Measurements from ENCODE around the gene KRT7.

KRT7 gene

DNA sequence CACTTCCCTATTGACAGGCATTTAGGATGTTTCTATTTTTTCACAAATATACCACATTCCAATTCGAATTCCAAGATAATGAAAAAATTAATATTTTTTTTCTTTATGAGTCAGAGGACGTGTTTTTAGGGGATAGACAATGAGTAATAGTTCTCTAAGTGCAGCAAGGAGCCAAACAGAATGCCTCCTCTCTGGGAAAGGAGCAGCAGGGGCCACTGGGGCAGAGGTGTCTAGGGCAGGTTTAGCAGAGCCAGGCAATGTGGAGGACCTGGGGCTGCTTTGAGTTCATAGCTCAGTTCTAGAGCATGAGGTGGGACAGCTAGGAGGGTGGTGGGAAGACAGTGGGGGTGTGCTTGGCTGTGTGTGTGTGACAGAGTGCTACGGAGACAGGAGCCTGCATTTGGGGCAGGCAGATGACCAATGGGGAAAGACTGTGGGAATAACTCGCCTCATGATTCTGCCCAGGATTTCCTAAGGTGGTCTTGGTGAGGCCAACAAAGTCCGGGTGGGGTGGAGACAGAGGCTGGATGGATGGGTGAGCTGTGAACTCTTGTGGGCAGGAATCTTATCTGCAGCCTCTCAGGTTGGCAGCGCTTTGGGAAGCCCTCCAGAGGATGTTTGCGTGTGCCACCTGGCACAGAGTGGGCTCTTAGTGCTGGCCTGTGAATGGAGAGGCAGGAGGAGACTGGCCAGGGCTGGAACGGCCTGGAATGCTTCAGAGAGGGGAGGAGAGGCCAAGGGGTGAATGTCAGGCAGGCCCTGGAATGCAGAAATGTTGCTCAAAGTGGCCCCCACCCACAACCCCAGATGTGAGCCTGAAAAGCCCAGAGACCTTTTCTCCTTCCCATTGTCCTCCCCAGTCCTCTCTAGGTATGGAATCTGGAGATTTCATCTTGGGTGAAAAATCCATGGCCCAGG lies 2.4 kb upstream of the KRT7 start:
- Histone ChIP-seq H3K36me3 (ENCODE audit: control insufficient read depth, low read length) (no peaks in the 10 kb centered on the region), H4K20me1 (ENCODE audit: control insufficient read depth, insufficient read depth, low read depth, low read length) (no peaks in the 10 kb centered on the region), H3K27ac (ENCODE audit: low read depth, low read length) (no peak overlapping the region), H3K4me3 (ENCODE audit: low read length) (no peak overlapping the region), H3K9me3 (ENCODE audit: control insufficient read depth, insufficient read depth, low read length) (no peaks in the 10 kb centered on the region), H3K4me2 (ENCODE audit: low read length) (no peak overlapping the region), H3K27me3 (ENCODE audit: control insufficient read depth, low read length) (no peaks in the 10 kb centered on the region; the same call in none of the 2 replicates), H3F3A (ENCODE audit: control insufficient read depth, insufficient read depth) (no peaks in the 10 kb centered on the region), H3K79me2 (ENCODE audit: control insufficient read depth, low read length) (no peaks in the 10 kb centered on the region), H3K9me2 (replicated peaks; ENCODE audit: control insufficient read depth, low read length) (no peaks in the 10 kb centered on the region), H3K4me1 (ENCODE audit: control insufficient read depth, low read length) (no peaks in the 10 kb centered on the region)
- no peak for TF ChIP-seq CTCF (IDR thresholded peaks at IDR 0.05; ENCODE audit: low read depth, low read length, poor library complexity, severe bottlenecking)
- TF ChIP-seq EZH2phosphoT487 (IDR thresholded peaks at IDR 0.05; ENCODE audit: borderline replicate concordance, low read length): no peak

- Histone ChIP-seq H3K4me3 (ENCODE audit: low read length) (no peak overlapping the region), H3K27me3 (ENCODE audit: control insufficient read depth, low read length) (no peaks in the 10 kb centered on the region; the same call in none of the 2 replicates), H3K4me2 (ENCODE audit: low read length) (no peak overlapping the region), H4K20me1 (ENCODE audit: control insufficient read depth, insufficient read depth, low read depth, low read length) (no peaks in the 10 kb centered on the region), H3K79me2 (ENCODE audit: control insufficient read depth, low read length) (no peaks in the 10 kb centered on the region), H3K9me3 (ENCODE audit: control insufficient read depth, insufficient read depth, low read length) (no peaks in the 10 kb centered on the region), H3F3A (ENCODE audit: control insufficient read depth, insufficient read depth) (no peaks in the 10 kb centered on the region), H3K27ac (ENCODE audit: low read depth, low read length) (no peak overlapping the region), H3K36me3 (ENCODE audit: control insufficient read depth, low read length) (no peaks in the 10 kb centered on the region), H3K9me2 (replicated peaks; ENCODE audit: control insufficient read depth, low read length) (no peaks in the 10 kb centered on the region), H3K4me1 (ENCODE audit: control insufficient read depth, low read length) (no peaks in the 10 kb centered on the region)
- TF ChIP-seq CTCF (IDR thresholded peaks at IDR 0.05; ENCODE audit: low read depth, low read length, poor library complexity, severe bottlenecking) (no peak), EZH2phosphoT487 (IDR thresholded peaks at IDR 0.05; ENCODE audit: borderline replicate concordance, low read length) (no peak)
These were observed 1.5 kb upstream of the KRT7 start for GRCh38 chr12:52231305-52232202.

- Histone ChIP-seq H3K9me3 (ENCODE audit: control insufficient read depth, insufficient read depth, low read length) (no peaks in the 10 kb centered on the region), H3F3A (ENCODE audit: control insufficient read depth, insufficient read depth) (no peaks in the 10 kb centered on the region), H3K9me2 (replicated peaks; ENCODE audit: control insufficient read depth, low read length) (no peaks in the 10 kb centered on the region), H3K36me3 (ENCODE audit: control insufficient read depth, low read length) (no peaks in the 10 kb centered on the region), H3K4me3 (ENCODE audit: low read length) (no peak overlapping the region), H4K20me1 (ENCODE audit: control insufficient read depth, insufficient read depth, low read depth, low read length) (no peaks in the 10 kb centered on the region), H3K27me3 (ENCODE audit: control insufficient read depth, low read length) (no peaks in the 10 kb centered on the region; the same call in none of the 2 replicates), H3K4me1 (ENCODE audit: control insufficient read depth, low read length) (no peaks in the 10 kb centered on the region), H3K79me2 (ENCODE audit: control insufficient read depth, low read length) (no peaks in the 10 kb centered on the region), H3K4me2 (ENCODE audit: low read length) (no peak overlapping the region), H3K27ac (ENCODE audit: low read depth, low read length) (no peak overlapping the region)
- TF ChIP-seq CTCF (IDR thresholded peaks at IDR 0.05; ENCODE audit: low read depth, low read length, poor library complexity, severe bottlenecking) (no peak), EZH2phosphoT487 (IDR thresholded peaks at IDR 0.05; ENCODE audit: borderline replicate concordance, low read length) (no peak)
These were observed 805 bp upstream of the KRT7 start for GRCh38 chr12:52232203-52232673.
